Measurements from ENCODE around the gene SEC24B.

- TF ChIP-seq CTCF (IDR thresholded peaks at IDR 0.05) (no peak), POLR2A (IDR thresholded peaks at IDR 0.05) (no peak)
Measured at GRCh38 chr4:109451544-109452273, 18.1 kb downstream of the SEC24B start.

Data from adrenal gland (tissue), 5 donors.